ENCODE measurements around the gene ARL15. TPM values are rescaled to one million over a fixed set of nuclear protein-coding genes. Genes with fewer than 3 reads are reported as not detected.

Gene ARL15
- total RNA-seq, 1 donor from 2014 or later: 14.0 TPM

GRCh38 chr5:54230936-54231685 lies 79.3 kb downstream of the ARL15 start:
- no peaks in the 10 kb centered on the region for H3K27me3 Mint-ChIP-seq (ENCODE audit: low read depth)
- H3K27ac Mint-ChIP-seq (ENCODE audit: unreplicated experiment): no peak overlapping the region
- H3K4me1 Mint-ChIP-seq (ENCODE audit: low read depth): peaks cover 8% of the 10 kb centered on the region
- no peak for TF ChIP-seq CTCF (IDR thresholded peaks at IDR 0.05)
- no peaks in the 10 kb centered on the region for H3K36me3 Mint-ChIP-seq (ENCODE audit: low read depth)
- H3K9me3 Mint-ChIP-seq (ENCODE audit: low read depth): no peaks in the 10 kb centered on the region
- DNase-seq (ENCODE audit: low spot score): no peak
- H3K4me3 Mint-ChIP-seq (ENCODE audit: unreplicated experiment): no peak overlapping the region

GRCh38 chr5:54229041-54229780 lies 81.2 kb downstream of the ARL15 start:
- DNase-seq (ENCODE audit: low spot score): no peak
- Mint-ChIP-seq H3K4me3 (ENCODE audit: unreplicated experiment) (no peak overlapping the region), H3K4me1 (ENCODE audit: low read depth) (peaks cover 5% of the 10 kb centered on the region), H3K36me3 (ENCODE audit: low read depth) (no peaks in the 10 kb centered on the region), H3K27ac (ENCODE audit: unreplicated experiment) (no peak overlapping the region), H3K9me3 (ENCODE audit: low read depth) (no peaks in the 10 kb centered on the region), H3K27me3 (ENCODE audit: low read depth) (no peaks in the 10 kb centered on the region)
- peak; percentile 98 for TF ChIP-seq CTCF (IDR thresholded peaks at IDR 0.05)

GRCh38 chr5:54227759-54228158 lies 82.6 kb downstream of the ARL15 start:
- Mint-ChIP-seq H3K27ac (ENCODE audit: unreplicated experiment) (no peak overlapping the region), H3K36me3 (ENCODE audit: low read depth) (no peaks in the 10 kb centered on the region), H3K27me3 (ENCODE audit: low read depth) (no peaks in the 10 kb centered on the region), H3K4me1 (ENCODE audit: low read depth) (peaks cover 5% of the 10 kb centered on the region), H3K9me3 (ENCODE audit: low read depth) (no peaks in the 10 kb centered on the region), H3K4me3 (ENCODE audit: unreplicated experiment) (no peak overlapping the region)
- no peak for DNase-seq (ENCODE audit: low spot score)
- no peak for TF ChIP-seq CTCF (IDR thresholded peaks at IDR 0.05)

- DNase-seq (ENCODE audit: low spot score): no peak
- peaks cover 5% of the 10 kb centered on the region for H3K4me1 Mint-ChIP-seq (ENCODE audit: low read depth)
- no peaks in the 10 kb centered on the region for H3K27me3 Mint-ChIP-seq (ENCODE audit: low read depth)
- H3K36me3 Mint-ChIP-seq (ENCODE audit: low read depth): no peaks in the 10 kb centered on the region
- no peak overlapping the region for H3K27ac Mint-ChIP-seq (ENCODE audit: unreplicated experiment)
- H3K9me3 Mint-ChIP-seq (ENCODE audit: low read depth): no peaks in the 10 kb centered on the region
- no peak for TF ChIP-seq CTCF (IDR thresholded peaks at IDR 0.05)
- H3K4me3 Mint-ChIP-seq (ENCODE audit: unreplicated experiment): no peak overlapping the region
Observed at GRCh38 chr5:54227109-54227508, 83.3 kb downstream of the ARL15 start.

GRCh38 chr5:54226215-54226614 lies 84.2 kb downstream of the ARL15 start:
- no peak for DNase-seq (ENCODE audit: low spot score)
- Mint-ChIP-seq H3K27me3 (ENCODE audit: low read depth) (no peaks in the 10 kb centered on the region), H3K4me1 (ENCODE audit: low read depth) (peaks cover 5% of the 10 kb centered on the region), H3K36me3 (ENCODE audit: low read depth) (no peaks in the 10 kb centered on the region), H3K27ac (ENCODE audit: unreplicated experiment) (no peak overlapping the region), H3K9me3 (ENCODE audit: low read depth) (no peaks in the 10 kb centered on the region), H3K4me3 (ENCODE audit: unreplicated experiment) (no peak overlapping the region)
- TF ChIP-seq CTCF (IDR thresholded peaks at IDR 0.05): no peak

Data from chondrocyte (in vitro differentiated cells).